SU-DHL-6 (cell line): Measurements from ENCODE around the gene TBC1D22A.

Experiments
- CTCF ChIP-seq: fragments of 200-600 bp; sonication (generic); IDR thresholded peaks from one replicate; pipeline ENCODE4 v1.5.1; 2017; ENCODE audit warnings: antibody characterized with exemption, mild to moderate bottlenecking, low read length, moderate library complexity; ENCODE audit not compliant: insufficient read depth, poor library complexity, severe bottlenecking
- EZH2phosphoT487 ChIP-seq: fragments of 200-600 bp; sonication (generic), shearing (Covaris generic); conservative IDR thresholded peaks from 2 replicates; pipeline ENCODE4 v1.6.1; 2018; ENCODE audit warnings: mild to moderate bottlenecking, antibody characterized with exemption, low read length, moderate library complexity, mixed read lengths

- no peak for TF ChIP-seq CTCF
- no peak for TF ChIP-seq EZH2phosphoT487
Observed at GRCh38 chr22:46891382-46891951, 129.0 kb downstream of the TBC1D22A start.
